GM21576 (cell line): Measurements from ENCODE around the gene HSPG2.
"Not testable (repeated sequence)": the region's sequence is repeated elsewhere in the genome, so short reads cannot be mapped to it uniquely, and the experiment has no call there.

ENCODE experiments used
- ATAC-seq: cut with Tn5 transposase; IDR thresholded peaks from one replicate; pipeline ENCODE4 v1.9.1; 2021; ENCODE audit warnings: mild to moderate bottlenecking, moderate library complexity; ENCODE audit not compliant: unreplicated experiment

The HSPG2 gene

DNA sequence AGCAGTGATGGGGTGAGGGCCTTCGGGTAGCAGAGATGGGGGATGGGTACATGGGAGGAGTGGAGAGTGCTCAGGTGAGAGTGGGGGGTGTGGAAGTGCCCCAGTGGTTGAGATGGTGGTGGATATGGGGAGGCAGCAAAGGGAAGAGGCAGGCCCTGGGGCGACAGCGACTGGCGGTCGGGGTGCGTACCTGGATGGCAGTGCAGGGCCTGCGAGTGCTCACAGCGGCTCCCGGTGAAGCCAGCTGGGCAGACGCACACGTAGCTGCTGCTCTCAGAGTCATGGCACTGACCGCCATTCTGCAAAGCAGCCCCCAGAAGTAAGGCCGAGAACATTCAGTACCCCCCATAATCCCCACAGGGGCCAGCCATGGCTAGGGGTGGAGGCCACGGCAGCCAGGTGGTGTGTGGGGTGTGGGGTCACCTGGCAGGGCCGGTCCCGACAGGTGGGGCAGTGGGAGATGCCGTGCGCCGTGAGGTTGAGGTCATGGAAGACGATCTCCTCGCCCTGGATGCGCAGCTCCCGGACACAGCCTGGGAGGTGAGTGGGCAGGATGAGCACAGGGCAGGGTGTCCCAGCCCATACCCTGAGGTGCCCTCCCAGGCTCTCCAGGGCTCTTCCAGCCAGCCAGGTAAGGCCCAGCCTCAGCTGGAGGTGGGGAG is 106.2 kb downstream of the HSPG2 start:
- ATAC-seq = no peak

GRCh38 chr1:21829294-21829693 is 107.8 kb downstream of the HSPG2 start:
- no peak for ATAC-seq

GRCh38 chr1:21828506-21829210 is 108.5 kb downstream of the HSPG2 start:
- no peak for ATAC-seq

DNA sequence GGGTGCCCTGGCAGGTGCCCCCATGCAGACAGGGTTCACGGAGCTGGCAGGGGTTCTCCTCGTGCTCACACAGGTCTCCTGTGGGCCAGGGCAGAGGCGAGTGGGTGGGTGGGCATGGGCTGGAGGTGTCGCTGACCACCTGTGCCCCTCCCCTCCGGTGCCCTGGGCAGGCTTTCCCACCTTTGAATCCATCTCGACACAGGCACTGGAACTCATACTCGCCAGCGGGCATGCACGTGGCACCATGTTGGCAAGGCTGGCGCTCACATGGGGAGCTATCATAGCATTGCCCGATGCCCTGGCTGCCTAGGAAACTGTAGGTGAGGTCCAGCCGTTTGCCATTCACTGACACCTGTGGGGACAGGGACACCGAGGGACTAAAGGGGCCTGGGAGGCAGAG is 109.0 kb downstream of the HSPG2 start:
- ATAC-seq = no peak

GRCh38 chr1:21827141-21827679 is 109.9 kb downstream of the HSPG2 start:
- ATAC-seq = no peak

GRCh38 chr1:21826694-21827093 is 110.4 kb downstream of the HSPG2 start:
- ATAC-seq = not testable (repeated sequence)

- ATAC-seq = no peak
Observed at GRCh38 chr1:21825393-21825792, 111.7 kb downstream of the HSPG2 start.

GRCh38 chr1:21824926-21825325 is 112.2 kb downstream of the HSPG2 start:
- ATAC-seq = no peak

GRCh38 chr1:21823980-21824702 is 113.0 kb downstream of the HSPG2 start:
- no peak for ATAC-seq

GRCh38 chr1:21823206-21823979 is 113.7 kb downstream of the HSPG2 start:
- ATAC-seq = no peak

DNA sequence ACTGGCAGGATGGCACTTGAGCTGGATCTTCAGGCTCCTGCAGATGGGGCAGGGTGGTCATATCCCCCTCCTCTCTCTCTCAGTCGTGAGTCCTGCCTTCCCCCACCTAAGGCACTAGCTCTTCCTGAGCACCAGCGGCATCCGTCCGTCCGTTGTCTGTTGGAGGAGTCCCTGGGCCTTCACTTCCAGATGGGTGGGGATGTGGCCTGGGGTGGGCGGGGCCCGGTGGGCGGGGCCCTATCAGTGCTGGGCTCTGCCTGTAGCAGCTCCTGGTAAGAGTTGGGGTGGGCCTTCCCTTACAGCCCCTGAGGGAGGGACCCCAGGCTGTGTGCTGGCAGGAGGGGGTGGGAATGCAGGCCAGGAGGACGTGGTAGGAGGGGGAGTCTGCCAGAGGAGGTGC is 114.8 kb downstream of the HSPG2 start:
- no peak for ATAC-seq

DNA sequence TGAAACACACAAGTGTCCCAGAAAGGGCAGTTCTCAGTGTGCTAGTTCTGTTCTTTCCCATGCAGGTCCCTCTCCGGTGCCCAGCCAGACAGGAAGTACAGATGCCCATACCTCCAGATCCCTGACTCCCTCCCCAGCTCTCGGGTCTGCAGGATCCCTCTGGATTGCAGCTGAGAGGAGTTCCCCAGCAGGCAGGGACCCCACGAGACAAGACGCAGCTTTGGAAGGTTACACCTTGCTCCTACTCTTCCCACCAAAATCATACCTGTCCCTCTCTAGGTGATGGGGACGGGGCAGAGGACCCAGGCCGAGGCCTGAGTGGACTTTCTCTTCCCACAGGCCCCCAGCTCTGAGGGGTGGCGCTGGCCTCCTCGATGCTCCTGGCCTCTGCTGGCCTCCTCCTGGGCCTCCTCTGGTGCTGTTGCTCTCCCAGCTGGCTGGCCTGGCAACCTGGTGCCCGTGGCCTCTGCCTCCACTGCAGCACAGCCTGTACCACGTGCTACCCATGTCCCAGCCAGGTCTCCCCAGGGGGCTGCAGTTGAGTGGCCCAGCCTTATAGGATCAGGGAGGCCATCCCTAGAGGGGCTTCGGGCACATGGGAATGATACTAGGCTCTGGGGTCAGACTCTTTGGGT is 115.6 kb downstream of the HSPG2 start:
- no peak for ATAC-seq

DNA sequence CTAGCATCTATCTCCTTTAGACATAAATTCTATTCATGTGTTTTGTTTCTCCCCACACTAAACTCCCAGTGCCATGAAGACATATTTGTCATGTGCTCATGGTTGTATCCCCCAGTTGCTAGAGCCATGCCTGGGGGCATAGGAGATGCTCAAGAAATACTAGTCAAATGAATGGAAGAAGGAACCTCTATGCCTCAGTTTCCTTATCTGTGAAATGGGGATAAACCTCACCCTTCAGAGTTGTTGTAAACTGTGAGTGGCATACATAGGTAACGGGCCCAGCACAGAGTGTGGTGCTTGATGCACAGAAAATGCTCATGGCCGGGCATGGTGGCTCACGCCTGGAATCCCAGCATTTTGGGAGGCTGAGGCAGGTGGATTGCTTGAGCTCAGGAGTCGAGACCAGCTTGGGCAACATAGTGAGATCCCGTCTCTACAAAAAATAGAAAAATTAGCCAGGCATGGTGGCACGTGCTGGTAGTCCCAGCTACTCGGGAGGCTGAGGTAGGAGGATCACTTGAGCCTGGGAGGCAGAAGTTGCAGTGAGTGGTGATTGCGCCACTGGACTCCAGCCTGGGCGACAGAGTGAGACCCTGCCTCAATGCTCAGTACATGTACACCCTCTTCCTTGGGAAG is 116.4 kb downstream of the HSPG2 start:
- ATAC-seq = no peak

DNA sequence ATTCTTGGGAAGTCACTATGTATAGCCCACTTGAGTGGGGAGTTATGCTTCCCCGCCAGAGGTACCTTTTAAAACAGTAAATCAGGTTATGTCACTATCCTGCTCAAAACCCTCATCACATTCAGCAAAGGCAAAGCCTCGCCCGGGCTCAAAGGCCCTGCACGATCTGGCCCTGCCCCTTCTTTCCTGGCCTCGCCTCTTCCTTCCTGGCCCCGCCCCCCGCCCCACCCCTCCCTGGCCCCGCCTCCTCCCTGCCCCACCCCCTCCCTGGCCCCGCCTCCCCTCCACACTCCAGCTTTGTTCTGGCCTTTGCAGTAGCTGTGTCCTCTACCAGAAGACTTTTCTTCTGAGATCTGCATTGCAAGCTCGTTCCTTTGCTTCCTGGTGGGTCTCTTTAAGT is 118.5 kb downstream of the HSPG2 start:
- no peak for ATAC-seq

DNA sequence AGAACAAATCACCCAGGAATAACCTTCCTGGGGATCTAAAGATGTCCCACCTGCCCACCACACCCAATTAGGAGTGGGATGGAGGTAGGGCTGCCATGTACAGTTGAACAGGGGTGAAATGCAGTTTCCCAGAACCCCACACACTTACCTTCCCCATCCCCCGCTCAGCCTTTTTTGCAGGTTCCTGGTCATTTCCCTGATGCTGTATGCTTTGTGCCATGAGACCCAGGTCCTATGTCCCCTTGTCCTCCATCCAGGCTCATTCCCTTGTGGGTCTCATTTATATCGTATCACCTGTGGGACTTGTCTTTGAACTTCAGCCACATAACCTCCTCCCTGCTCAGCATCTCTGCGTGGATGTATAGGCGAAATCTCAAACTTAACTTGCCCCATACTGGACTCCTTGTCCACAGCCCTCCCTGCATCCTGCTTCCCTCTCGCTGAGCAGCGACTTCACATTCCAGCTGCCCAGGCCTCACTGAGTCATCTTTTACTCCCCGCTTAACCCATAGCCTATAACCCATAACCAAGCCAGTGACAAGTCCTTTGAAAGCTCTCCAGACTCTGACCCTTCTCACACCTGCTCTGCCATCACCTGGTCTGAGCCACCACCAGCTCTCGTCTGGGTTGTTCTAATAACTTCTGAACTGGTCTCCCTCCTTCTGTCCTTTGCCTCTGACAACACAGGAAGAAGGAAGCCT is 120.4 kb downstream of the HSPG2 start:
- ATAC-seq = no peak

GRCh38 chr1:21815724-21816321 is 121.3 kb downstream of the HSPG2 start:
- no peak for ATAC-seq

GRCh38 chr1:21814981-21815582 is 122.0 kb downstream of the HSPG2 start:
- ATAC-seq = no peak

GRCh38 chr1:21814241-21814918 is 122.7 kb downstream of the HSPG2 start:
- ATAC-seq = no peak
